ENCODE results near the gene KLHL29.

The KLHL29 gene

GRCh38 chr2:23690421-23691105 is 305.6 kb downstream of the KLHL29 start:
- DNase-seq: no peak

GRCh38 chr2:23691106-23691470 is 306.1 kb downstream of the KLHL29 start:
- DNase-seq: no peak

GRCh38 chr2:23691565-23691964 is 306.6 kb downstream of the KLHL29 start:
- no peak for DNase-seq

- DNase-seq: no peak
Observed at GRCh38 chr2:23692263-23692662, 307.3 kb downstream of the KLHL29 start.

- no peak for DNase-seq
Observed at GRCh38 chr2:23692851-23693605, 308.0 kb downstream of the KLHL29 start.

GRCh38 chr2:23693606-23693951 is 308.6 kb downstream of the KLHL29 start:
- no peak for DNase-seq

GRCh38 chr2:23694058-23695045 is 309.4 kb downstream of the KLHL29 start:
- DNase-seq: no peak

- no peak for DNase-seq
Observed at GRCh38 chr2:23695214-23695889, 310.4 kb downstream of the KLHL29 start.

GRCh38 chr2:23695890-23696751 is 311.1 kb downstream of the KLHL29 start:
- no peak for DNase-seq

GRCh38 chr2:23696752-23697045 is 311.7 kb downstream of the KLHL29 start:
- DNase-seq: no peak

GRCh38 chr2:23697256-23698075 is 312.5 kb downstream of the KLHL29 start:
- DNase-seq: no peak

GRCh38 chr2:23698116-23698693 is 313.2 kb downstream of the KLHL29 start:
- no peak for DNase-seq

GRCh38 chr2:23698721-23699579 is 314.0 kb downstream of the KLHL29 start:
- DNase-seq: no peak

- DNase-seq: no peak
Observed at GRCh38 chr2:23699580-23699925, 314.6 kb downstream of the KLHL29 start.

- DNase-seq: no peak
Observed at GRCh38 chr2:23700627-23701026, 315.6 kb downstream of the KLHL29 start.

GRCh38 chr2:23703037-23703582 is 318.1 kb downstream of the KLHL29 start:
- DNase-seq: no peak

- no peak for DNase-seq
Observed at GRCh38 chr2:23703583-23704385, 318.8 kb downstream of the KLHL29 start.

GRCh38 chr2:23705771-23706612 is 321.0 kb downstream of the KLHL29 start:
- no peak for DNase-seq

All from NCI-H2029 (cell line).